Activated naive CD8-positive, alpha-beta T cell treated with anti-CD3 and anti-CD28 coated beads, Interleukin-2, amount 10 ng/mL, durations not matched to agents 7 days and 5 days (primary cell): ENCODE measurements around the gene CXCR6. TPM values are rescaled to one million over a fixed set of nuclear protein-coding genes. Genes with fewer than 3 reads are reported as not detected.

Experiments used
- ATAC-seq: fragments of 150-1000 bp; cut with Tn5 transposase; one replicate; pipeline ENCODE4 v1.10.0; 2021; ENCODE audit warnings: low read depth, moderate library complexity
- POLR2A ChIA-PET: fragments of 350-600 bp; sonication (Branson Sonifier 250); formaldehyde crosslinking; loops from one replicate; lab custom pipeline; 2021; ENCODE audit warnings: antibody characterized with exemption; lab: Charles Lee
- DNase-seq: peaks from one replicate; pipeline ENCODE4 v3.0.0; 2021
- H3K27ac Mint-ChIP-seq: one replicate; pipeline ENCODE4 v1.8.0; 2022; ENCODE audit warnings: mild to moderate bottlenecking, mixed read lengths
- H3K27me3 Mint-ChIP-seq: one replicate; pipeline ENCODE4 v1.8.0; 2022; ENCODE audit warnings: mild to moderate bottlenecking, moderate library complexity, mixed read lengths
- H3K36me3 Mint-ChIP-seq: one replicate; pipeline ENCODE4 v1.8.0; 2021; ENCODE audit warnings: mild to moderate bottlenecking, mixed read lengths
- H3K4me1 Mint-ChIP-seq: one replicate; pipeline ENCODE4 v1.8.0; 2021; ENCODE audit warnings: mixed read lengths
- H3K4me3 Mint-ChIP-seq: one replicate; pipeline ENCODE4 v1.8.0; 2022; ENCODE audit warnings: mild to moderate bottlenecking, moderate library complexity, mixed read lengths
- H3K9me3 Mint-ChIP-seq: one replicate; pipeline ENCODE4 v1.8.0; 2021; ENCODE audit warnings: mixed read lengths
- total RNA-seq, 2 experiments: library from RNA; stranded (reverse); gene quantifications; one replicate each; pipeline ENCODE4 v1.2.3, GENCODE V29; 2021

CXCR6 gene
- total RNA-seq, 2 experiments from 2014 or later, result 12.4 to 13.5 TPM

GRCh38 chr3:45932112-45932511 lies 11.2 kb upstream of the CXCR6 start:
- no peak for ATAC-seq
- Mint-ChIP-seq H3K27ac (no peak overlapping the region), H3K36me3 (peaks cover 51% of the 10 kb centered on the region), H3K27me3 (no peaks in the 10 kb centered on the region), H3K4me3 (no peak overlapping the region), H3K4me1 (peaks cover 4% of the 10 kb centered on the region), H3K9me3 (no peaks in the 10 kb centered on the region)
- POLR2A ChIA-PET, result no interaction called here
- no peak for DNase-seq

DNA sequence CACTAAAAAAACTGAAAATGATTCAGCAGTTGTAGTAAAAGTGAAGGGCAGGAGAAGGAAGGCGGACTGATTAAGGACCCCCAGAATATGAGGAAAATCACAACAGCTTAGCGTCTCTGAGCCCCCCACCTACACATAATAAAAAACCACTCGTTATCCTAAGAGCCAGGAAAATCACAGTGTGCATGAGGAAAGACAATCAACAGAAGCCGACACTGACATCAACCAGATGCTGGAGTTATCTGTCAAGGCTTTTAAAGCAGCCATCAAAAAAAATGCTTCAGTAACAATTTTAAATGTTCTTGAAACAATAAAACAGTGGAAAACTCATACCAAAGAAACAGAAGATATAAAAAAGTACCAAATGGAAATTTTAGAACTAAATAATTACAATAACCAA lies 9.7 kb upstream of the CXCR6 start:
- Mint-ChIP-seq H3K9me3 (no peaks in the 10 kb centered on the region), H3K27ac (no peak overlapping the region), H3K27me3 (no peaks in the 10 kb centered on the region), H3K4me3 (no peak overlapping the region), H3K4me1 (peaks cover 10% of the 10 kb centered on the region), H3K36me3 (peaks cover 48% of the 10 kb centered on the region)
- ATAC-seq, result no peak
- DNase-seq, result no peak
- POLR2A ChIA-PET, result no interaction called here

DNA sequence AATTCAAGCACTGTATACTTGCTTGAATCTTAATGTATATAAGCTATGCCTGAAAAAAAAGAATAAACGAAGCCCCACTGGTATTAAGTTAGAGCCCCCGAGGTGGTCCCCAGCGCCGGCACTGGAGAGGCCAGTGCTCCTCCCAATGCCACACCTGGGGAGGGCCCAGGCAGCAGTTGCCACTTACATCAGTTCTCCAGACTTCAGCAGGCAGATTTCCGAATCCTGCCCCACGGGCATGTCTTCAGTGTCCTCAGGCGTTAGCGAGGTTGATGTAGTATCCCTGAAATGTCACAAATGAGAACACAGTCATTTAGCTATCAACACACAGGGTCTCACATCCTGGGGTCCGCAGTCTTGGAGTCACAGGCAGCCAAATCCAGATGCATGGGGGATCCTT lies 7.0 kb upstream of the CXCR6 start:
- H3K4me3 Mint-ChIP-seq, result no peak overlapping the region
- peaks cover 48% of the 10 kb centered on the region for H3K36me3 Mint-ChIP-seq
- POLR2A ChIA-PET, result no interaction called here
- no peaks in the 10 kb centered on the region for H3K27me3 Mint-ChIP-seq
- no peaks in the 10 kb centered on the region for H3K9me3 Mint-ChIP-seq
- H3K27ac Mint-ChIP-seq, result no peak overlapping the region
- DNase-seq (no peak), ATAC-seq (no peak)
- H3K4me1 Mint-ChIP-seq, result peaks cover 28% of the 10 kb centered on the region

- H3K36me3 Mint-ChIP-seq, result peaks cover 57% of the 10 kb centered on the region
- H3K4me1 Mint-ChIP-seq, result peaks cover 34% of the 10 kb centered on the region
- no peak for ATAC-seq
- no peak overlapping the region for H3K4me3 Mint-ChIP-seq
- peak overlapping the region; percentile 29 for H3K27ac Mint-ChIP-seq
- H3K9me3 Mint-ChIP-seq, result no peaks in the 10 kb centered on the region
- no peaks in the 10 kb centered on the region for H3K27me3 Mint-ChIP-seq
- POLR2A ChIA-PET, result no interaction called here
- DNase-seq, result no peak
Observed at GRCh38 chr3:45937206-45938042, 5.8 kb upstream of the CXCR6 start.

DNA sequence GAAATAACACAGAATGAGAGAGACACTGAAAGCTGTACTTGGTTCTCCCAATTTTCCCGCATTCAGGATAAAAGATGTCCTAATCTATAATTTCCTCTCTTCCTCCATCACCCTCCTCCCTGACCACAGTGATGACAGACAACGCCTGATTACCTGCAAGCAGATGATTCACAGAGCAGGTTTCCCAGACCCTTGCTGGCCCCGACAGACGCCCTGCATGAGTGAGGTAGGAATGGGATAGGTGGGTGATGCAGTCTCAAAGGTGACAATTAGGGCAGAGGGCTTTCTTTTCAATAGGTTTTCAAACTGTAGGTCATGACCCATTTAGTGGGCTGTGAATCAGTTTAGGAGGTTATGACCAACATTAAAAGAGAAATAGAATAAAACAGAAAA lies 5.2 kb upstream of the CXCR6 start:
- H3K36me3 Mint-ChIP-seq, result peaks cover 59% of the 10 kb centered on the region
- H3K9me3 Mint-ChIP-seq, result no peaks in the 10 kb centered on the region
- H3K4me1 Mint-ChIP-seq, result peaks cover 40% of the 10 kb centered on the region
- H3K4me3 Mint-ChIP-seq, result no peak overlapping the region
- POLR2A ChIA-PET, result interaction anchor here (1.0 to 1.7 kb wide), 5 partner anchors 38 to 138 kb away, joined by 3 to 14 read pairs (median 4); partner anchors contain the start of gene FYCO1
- ATAC-seq (no peak), DNase-seq (no peak)
- no peaks in the 10 kb centered on the region for H3K27me3 Mint-ChIP-seq
- peak overlapping the region; percentile 44 for H3K27ac Mint-ChIP-seq

DNA sequence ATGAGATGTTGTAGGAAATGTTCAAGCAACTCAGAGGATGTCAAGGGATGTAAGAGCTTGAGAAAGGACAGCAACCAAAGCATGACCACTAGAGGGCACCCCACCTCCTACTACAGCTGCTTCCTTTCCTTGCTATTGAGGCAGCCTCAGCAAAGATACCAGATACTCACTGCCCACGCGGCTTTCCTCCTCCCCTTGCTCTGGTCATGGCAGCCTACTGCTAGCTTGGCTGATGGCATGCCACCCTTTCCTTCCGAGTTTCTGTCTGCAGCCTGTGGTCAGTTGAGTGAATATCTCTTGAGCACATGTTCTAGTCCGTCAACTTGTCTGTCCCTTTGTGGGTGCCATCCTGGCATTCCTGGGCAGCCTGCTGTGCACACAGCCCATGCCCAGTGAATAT lies 4.4 kb upstream of the CXCR6 start:
- H3K4me3 Mint-ChIP-seq, result no peak overlapping the region
- peak; percentile 72 for DNase-seq
- POLR2A ChIA-PET, result interaction anchor here (0.9 to 1.7 kb wide), 8 partner anchors 12 to 138 kb away, joined by 3 to 14 read pairs (median 4); partner anchors contain the start of gene FYCO1
- peaks cover 47% of the 10 kb centered on the region for H3K4me1 Mint-ChIP-seq
- ATAC-seq, result peak; percentile 67
- H3K36me3 Mint-ChIP-seq, result peaks cover 57% of the 10 kb centered on the region
- no peaks in the 10 kb centered on the region for H3K9me3 Mint-ChIP-seq
- no peaks in the 10 kb centered on the region for H3K27me3 Mint-ChIP-seq
- peak overlapping the region; percentile 63 for H3K27ac Mint-ChIP-seq

GRCh38 chr3:45939341-45939771 lies 3.9 kb upstream of the CXCR6 start:
- no peak for ATAC-seq

DNA sequence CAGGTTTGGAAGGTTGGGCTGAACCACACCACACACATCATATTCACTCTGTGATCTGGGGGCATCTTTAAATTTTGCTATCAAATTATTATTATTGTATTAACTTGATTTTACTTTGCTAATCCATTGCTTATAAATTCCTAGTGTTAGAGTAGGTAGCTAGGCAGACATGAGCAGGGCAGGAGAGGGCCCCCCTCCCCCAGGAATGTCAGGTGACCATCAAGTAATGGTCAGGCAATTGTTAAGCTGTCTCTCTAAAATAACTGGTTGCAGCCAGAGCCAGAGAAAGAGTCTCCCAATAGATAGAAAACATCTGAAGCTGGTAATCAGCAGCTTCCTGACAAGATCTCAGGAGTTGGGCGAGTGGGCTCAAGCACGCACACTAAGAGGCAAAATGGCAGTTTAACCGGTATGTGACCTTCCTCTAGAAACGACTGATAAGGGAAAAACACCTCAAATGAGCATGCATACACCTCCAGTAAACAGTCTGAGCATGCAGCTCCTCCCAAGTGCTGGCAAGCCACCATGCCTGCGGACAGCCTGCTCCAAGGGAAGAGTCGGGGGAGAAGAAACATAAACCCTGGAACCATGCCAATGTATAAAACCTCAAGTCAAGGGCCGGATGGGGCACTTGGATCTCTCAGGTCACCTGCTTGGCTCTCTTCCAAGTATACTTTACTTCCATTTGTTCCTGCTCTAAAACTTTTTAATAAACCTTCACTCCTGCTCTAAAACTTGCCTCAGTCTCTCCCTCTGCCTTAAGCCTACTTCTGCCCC lies 3.1 kb upstream of the CXCR6 start:
- Mint-ChIP-seq H3K4me1 (peaks cover 57% of the 10 kb centered on the region), H3K27ac (no peak overlapping the region), H3K27me3 (no peaks in the 10 kb centered on the region), H3K36me3 (peaks cover 51% of the 10 kb centered on the region), H3K4me3 (no peak overlapping the region), H3K9me3 (no peaks in the 10 kb centered on the region)
- ATAC-seq (no peak), DNase-seq (no peak)
- POLR2A ChIA-PET, result interaction anchor here (0.7 to 1.8 kb wide), 3 partner anchors 10 to 137 kb away, joined by 3 to 11 read pairs (median 4); partner anchors contain the start of gene FYCO1

More at GRCh38 chr3:45939341-45939771, 3.9 kb upstream of the CXCR6 start:
- Mint-ChIP-seq H3K27me3 (no peaks in the 10 kb centered on the region), H3K36me3 (peaks cover 54% of the 10 kb centered on the region), H3K9me3 (no peaks in the 10 kb centered on the region), H3K4me1 (peaks cover 49% of the 10 kb centered on the region), H3K27ac (peak overlapping the region; percentile 63), H3K4me3 (no peak overlapping the region)
- no peak for DNase-seq
- POLR2A ChIA-PET, result interaction anchor here (0.9 to 1.7 kb wide), 8 partner anchors 11 to 137 kb away, joined by 3 to 14 read pairs (median 4); partner anchors contain the start of gene FYCO1

DNA sequence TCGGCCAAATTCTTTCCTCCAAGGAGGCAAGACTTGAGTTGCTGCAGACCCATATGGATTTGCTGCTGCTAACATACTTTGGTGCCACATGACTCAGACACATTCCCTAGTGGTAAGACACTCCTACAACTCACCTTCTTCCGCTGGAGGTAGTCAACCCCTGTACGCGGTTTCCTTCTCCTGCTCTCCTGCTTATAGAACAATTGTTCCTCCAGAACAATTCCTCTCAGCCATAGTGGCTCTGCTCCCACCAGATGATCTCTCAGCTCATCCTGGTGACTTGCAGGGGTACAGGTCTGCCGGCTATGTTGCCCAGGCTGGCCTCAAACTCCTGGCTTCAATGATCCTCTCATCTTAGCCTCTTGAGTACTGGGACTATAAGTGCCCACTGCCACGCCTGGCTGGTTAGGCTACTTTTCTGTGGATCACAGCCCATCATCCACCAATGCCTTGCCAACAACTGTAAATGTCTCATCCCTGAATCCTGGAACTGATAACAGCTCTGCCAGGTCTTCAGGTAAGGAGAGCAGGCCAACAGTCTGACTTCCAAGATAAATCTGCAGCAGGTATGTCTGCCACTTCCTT lies 2.4 kb upstream of the CXCR6 start:
- peaks cover 62% of the 10 kb centered on the region for H3K4me1 Mint-ChIP-seq
- H3K27me3 Mint-ChIP-seq, result no peaks in the 10 kb centered on the region
- POLR2A ChIA-PET, result interaction anchor here (0.7 to 1.8 kb wide), 3 partner anchors 10 to 137 kb away, joined by 3 to 4 read pairs (median 3); no protein-coding TSS in a partner anchor
- ATAC-seq (no peak), DNase-seq (no peak)
- peaks cover 52% of the 10 kb centered on the region for H3K36me3 Mint-ChIP-seq
- no peak overlapping the region for H3K4me3 Mint-ChIP-seq
- peak overlapping the region; percentile 12 for H3K27ac Mint-ChIP-seq
- H3K9me3 Mint-ChIP-seq, result no peaks in the 10 kb centered on the region

DNA sequence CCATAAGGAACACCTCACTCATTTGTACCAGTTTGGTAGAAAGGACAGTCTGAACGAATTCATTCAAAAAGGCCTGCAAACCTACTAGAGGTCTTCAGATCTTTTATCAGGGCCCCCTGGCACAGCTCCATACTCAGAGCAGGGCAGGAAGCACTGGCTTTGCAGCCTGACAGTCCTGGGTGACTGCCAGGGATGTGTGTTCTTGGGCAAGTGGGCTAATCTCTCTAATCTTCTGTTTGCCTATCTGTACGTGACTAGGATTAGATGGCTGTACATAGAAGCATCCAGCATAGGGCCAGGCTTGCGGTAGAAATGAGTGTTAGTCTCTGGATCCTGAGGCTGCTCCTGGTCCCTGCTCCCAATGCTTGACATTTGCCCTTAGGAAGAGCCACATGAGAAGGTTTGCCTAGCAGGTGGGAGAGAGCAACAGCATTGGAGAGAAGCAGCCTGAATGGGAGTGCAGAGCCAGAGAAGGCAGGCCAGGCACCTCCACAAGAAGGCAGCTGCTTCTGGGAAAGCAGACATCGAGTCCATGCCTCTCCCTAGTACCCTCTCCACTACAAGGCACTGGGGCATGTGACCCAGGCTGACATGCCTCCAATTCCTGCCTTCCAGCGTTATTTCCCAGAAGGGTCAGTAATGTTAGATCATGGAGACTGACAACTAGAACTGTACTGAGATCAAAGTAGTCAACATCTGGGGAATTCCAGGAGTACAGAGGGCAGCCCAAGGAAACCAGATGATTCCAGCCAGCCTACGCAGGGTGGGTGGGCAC lies 1.0 kb upstream of the CXCR6 start:
- H3K9me3 Mint-ChIP-seq, result no peaks in the 10 kb centered on the region

DNA sequence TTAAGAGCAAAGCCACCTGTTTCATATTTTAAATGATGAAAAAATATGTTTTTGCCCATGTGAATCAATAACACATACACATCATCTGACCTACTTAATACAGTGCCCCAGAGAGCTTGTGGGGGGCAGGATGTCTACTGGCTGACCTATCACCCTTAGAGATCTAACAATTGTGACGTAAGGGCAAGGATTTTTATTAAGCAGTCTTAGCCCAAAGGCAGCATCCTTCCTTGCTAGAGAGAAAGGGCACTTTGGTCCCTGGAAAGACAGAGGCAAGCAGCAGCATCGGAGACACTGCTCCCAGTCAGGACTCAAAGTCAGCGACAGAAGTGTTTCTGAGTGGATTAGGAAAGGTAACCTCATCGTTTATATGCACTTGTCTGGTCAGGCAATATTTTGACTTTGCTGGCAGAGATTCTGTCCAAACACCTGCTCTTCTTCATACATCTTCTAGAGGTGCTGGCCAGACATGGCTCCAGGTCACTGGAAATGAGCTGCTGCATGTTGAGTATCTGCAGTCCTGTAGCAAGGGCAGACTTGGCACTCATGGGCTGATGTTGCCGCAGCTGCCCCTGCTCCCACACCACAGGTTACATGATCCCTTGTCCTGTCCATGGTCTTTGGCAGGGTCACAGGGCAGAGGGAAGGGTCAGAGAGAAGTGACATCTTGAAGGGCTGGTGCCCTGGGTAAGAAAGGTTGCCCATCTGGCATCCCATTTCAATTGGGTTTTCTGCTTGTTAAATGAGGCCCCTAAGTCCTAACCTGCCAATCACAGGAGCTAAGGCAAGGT lies 1.8 kb downstream of the CXCR6 start:
- H3K27ac Mint-ChIP-seq, result peak overlapping the region; percentile 81
- POLR2A ChIA-PET, result no interaction called here
- H3K9me3 Mint-ChIP-seq, result no peaks in the 10 kb centered on the region
- H3K36me3 Mint-ChIP-seq, result peaks cover 73% of the 10 kb centered on the region
- H3K27me3 Mint-ChIP-seq, result no peaks in the 10 kb centered on the region
- DNase-seq (no peak), ATAC-seq (no peak)
- H3K4me3 Mint-ChIP-seq, result peak overlapping the region; percentile 76
- H3K4me1 Mint-ChIP-seq, result peaks cover 83% of the 10 kb centered on the region

More for the DNA sequence above, 1.0 kb upstream of the CXCR6 start:
- Mint-ChIP-seq H3K27me3 (no peaks in the 10 kb centered on the region), H3K4me1 (peaks cover 74% of the 10 kb centered on the region), H3K4me3 (peak overlapping the region; percentile 70), H3K36me3 (peaks cover 59% of the 10 kb centered on the region), H3K27ac (peak overlapping the region; percentile 59)
- DNase-seq (no peak), ATAC-seq (no peak)
- POLR2A ChIA-PET, result interaction anchor here (0.8 to 1.6 kb wide), 11 partner anchors 18 to 138 kb away, joined by 3 to 12 read pairs (median 4); no protein-coding TSS in a partner anchor

DNA sequence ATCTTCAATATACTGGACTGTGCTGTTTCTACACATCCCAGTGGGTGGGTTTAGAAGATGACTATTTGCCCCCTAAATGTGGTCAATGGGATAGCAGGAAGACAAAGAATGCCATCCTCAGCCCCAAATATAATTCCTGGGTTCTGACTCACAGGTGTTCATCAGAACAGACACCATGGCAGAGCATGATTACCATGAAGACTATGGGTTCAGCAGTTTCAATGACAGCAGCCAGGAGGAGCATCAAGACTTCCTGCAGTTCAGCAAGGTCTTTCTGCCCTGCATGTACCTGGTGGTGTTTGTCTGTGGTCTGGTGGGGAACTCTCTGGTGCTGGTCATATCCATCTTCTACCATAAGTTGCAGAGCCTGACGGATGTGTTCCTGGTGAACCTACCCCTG lies 3.0 kb downstream of the CXCR6 start:
- POLR2A ChIA-PET, result interaction anchor here (1.1 kb wide), 1 partner anchor 34 kb away, joined by 4 read pairs; no protein-coding TSS in a partner anchor
- no peak for ATAC-seq
- Mint-ChIP-seq H3K4me3 (peak overlapping the region; percentile 76), H3K9me3 (no peaks in the 10 kb centered on the region), H3K27ac (peak overlapping the region; percentile 77), H3K4me1 (peaks cover 88% of the 10 kb centered on the region), H3K36me3 (peaks cover 63% of the 10 kb centered on the region), H3K27me3 (no peaks in the 10 kb centered on the region)
- no peak for DNase-seq
